ENCODE results near the gene MAML3. TPM values are rescaled to one million over a fixed set of nuclear protein-coding genes. Genes with fewer than 3 reads are reported as not detected.

MAML3 gene
- total RNA-seq, 6 donors from 2014 or later: 9.6 to 31.4 (median 14.5) TPM

DNA sequence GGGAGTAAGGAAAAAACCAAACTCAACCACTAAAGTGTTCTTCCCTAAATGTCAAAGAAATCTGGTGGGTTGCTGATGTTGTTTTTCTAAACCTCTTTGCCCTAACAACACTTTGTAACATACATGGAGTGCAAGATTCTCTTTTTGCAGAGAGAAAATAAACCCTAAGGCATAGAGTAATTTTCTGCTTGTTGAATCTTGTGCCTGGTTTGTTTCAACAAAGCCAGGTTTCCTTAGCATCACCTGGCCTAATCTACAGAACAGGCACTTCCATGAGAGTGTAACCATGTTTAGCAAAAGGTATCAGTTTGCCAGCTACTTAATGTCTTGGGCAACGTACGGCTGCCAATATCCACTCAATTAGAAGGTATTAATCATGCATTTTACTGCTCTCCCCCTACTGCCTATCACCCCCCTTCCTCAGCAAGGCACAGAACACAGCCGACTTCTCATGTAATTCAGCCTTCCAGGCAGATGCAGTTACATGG lies 219.2 kb downstream of the MAML3 start:
- DNase-seq: no peak
- WGBS, 2 donors: 68 to 81% methylated on average over 3 of the region's 3 CpGs
- no peak for TF ChIP-seq POLR2A (IDR thresholded peaks at IDR 0.05)
- TF ChIP-seq, protein P1, sequence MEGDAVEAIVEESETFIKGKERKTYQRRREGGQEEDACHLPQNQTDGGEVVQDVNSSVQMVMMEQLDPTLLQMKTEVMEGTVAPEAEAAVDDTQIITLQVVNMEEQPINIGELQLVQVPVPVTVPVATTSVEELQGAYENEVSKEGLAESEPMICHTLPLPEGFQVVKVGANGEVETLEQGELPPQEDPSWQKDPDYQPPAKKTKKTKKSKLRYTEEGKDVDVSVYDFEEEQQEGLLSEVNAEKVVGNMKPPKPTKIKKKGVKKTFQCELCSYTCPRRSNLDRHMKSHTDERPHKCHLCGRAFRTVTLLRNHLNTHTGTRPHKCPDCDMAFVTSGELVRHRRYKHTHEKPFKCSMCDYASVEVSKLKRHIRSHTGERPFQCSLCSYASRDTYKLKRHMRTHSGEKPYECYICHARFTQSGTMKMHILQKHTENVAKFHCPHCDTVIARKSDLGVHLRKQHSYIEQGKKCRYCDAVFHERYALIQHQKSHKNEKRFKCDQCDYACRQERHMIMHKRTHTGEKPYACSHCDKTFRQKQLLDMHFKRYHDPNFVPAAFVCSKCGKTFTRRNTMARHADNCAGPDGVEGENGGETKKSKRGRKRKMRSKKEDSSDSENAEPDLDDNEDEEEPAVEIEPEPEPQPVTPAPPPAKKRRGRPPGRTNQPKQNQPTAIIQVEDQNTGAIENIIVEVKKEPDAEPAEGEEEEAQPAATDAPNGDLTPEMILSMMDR (IDR thresholded peaks at IDR 0.05): no peak
- TF ChIP-seq POLR2AphosphoS5 (IDR thresholded peaks at IDR 0.05): no peak

DNA sequence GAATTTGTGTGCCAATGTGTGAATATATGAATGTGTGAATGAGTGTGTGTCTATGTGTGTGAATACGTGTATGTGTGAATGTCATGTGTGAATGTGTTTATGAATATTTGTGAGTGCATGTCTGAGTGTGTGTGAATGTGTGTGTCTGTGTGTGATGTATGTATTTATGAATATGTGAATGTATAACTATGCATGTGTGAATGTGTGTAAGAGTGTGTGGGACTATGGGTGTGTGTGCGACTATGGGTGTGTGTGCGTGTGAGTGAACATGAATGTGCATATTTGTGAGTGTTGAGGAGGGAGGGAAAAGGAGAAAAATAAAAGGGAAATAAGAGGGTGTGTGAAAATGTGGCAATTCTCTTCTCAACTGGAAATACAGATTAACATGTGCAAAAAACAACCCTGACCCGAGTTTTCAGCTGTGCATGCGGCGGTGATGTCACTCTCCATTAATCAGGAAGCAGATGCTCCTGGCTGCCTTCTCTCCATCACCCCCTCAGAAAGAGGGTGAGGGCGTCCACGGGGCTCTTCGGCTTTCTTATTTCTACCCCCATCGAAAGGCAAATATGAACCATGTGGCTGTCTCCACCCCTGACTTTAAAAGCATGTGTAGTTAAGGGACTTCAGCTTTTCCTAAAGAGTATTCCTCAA lies 219.8 kb downstream of the MAML3 start:
- H3K9me3 ChIP-seq: no peaks in the 10 kb centered on the region
- H3K4me1 ChIP-seq: peaks cover 0 to 6% (median 0%) of the 10 kb centered on the region in 4 donors
- no peak overlapping the region for H3K27ac ChIP-seq
- WGBS, 2 donors: 70 to 73% methylated on average over 10 of the region's 10 CpGs
- TF ChIP-seq EP300 (IDR thresholded peaks at IDR 0.05) (no peak), POLR2AphosphoS5 (IDR thresholded peaks at IDR 0.05) (no peak), POLR2A (IDR thresholded peaks at IDR 0.05) (no peak)
- TF ChIP-seq, protein P1 (IDR thresholded peaks at IDR 0.05): no peak
- H3K36me3 ChIP-seq: no peaks in the 10 kb centered on the region
- no peak overlapping the region for H3K4me3 ChIP-seq
- no peaks in the 10 kb centered on the region for H3K27me3 ChIP-seq
- ATAC-seq (ENCODE audit: low FRiP score in 2 of 2) (peak in 1 of 2 donors; percentile 44), DNase-seq (no peak)

More for the DNA sequence above, 219.2 kb downstream of the MAML3 start:
- Histone ChIP-seq H3K4me1 (peaks cover 0 to 6% (median 0%) of the 10 kb centered on the region in 4 donors), H3K9me3 (no peaks in the 10 kb centered on the region), H3K36me3 (no peaks in the 10 kb centered on the region), H3K27ac (no peak overlapping the region), H3K4me3 (no peak overlapping the region), H3K27me3 (no peaks in the 10 kb centered on the region)
- no peak for ATAC-seq (ENCODE audit: low FRiP score in 2 of 2)

DNA sequence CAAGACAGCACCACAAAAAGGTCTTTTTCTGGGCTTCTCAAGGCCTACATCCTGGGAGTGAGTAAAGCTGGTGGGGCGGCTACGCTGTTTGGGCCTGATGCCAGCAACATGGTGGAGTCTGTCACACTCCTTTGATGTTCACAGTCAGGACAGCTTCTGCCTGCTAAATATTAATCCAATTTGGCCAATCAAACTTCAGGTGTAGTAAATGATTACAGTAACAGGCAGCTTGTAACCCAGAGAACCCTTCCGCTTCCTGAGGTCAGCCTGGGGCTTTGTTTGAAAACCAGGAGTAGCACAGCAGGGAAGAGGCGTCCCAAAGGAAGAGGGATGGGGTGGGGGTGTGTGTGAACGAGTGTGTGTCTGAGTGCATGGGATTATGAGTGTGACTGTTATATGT lies 220.4 kb downstream of the MAML3 start:
- ATAC-seq (ENCODE audit: low FRiP score in 2 of 2) (no peak), DNase-seq (no peak)
- Histone ChIP-seq H3K4me3 (no peak overlapping the region), H3K9me3 (no peaks in the 10 kb centered on the region), H3K36me3 (no peaks in the 10 kb centered on the region), H3K27me3 (no peaks in the 10 kb centered on the region), H3K27ac (no peak overlapping the region), H3K4me1 (peaks cover 0 to 6% (median 0%) of the 10 kb centered on the region in 4 donors)
- TF ChIP-seq, protein P1 (IDR thresholded peaks at IDR 0.05): no peak
- no peak for TF ChIP-seq POLR2A (IDR thresholded peaks at IDR 0.05)
- TF ChIP-seq EP300 (IDR thresholded peaks at IDR 0.05): no peak
- TF ChIP-seq POLR2AphosphoS5 (IDR thresholded peaks at IDR 0.05): no peak
- WGBS, 2 donors: 75 to 88% methylated on average over 5 of the region's 5 CpGs

DNA sequence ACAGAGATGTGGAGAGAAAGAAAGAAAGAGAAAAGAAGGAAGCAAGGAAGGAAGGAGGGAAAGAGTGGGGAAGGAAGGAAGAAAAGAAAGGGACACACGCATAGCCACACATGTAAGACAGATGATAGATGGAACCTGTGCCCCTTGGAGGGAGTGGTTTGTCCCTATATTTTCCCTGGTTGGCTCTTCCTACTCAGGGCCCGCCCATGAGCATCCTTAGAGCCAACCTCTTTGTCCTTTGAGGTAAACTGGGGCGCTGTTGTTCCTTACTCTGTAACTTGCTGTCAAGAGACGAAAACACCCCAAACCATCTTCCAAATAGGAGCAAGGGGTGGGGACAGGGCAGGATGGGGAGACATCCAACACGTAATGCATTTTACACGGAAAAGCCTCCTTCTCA lies 220.9 kb downstream of the MAML3 start:
- Histone ChIP-seq H3K27ac (no peak overlapping the region), H3K9me3 (no peaks in the 10 kb centered on the region), H3K36me3 (no peaks in the 10 kb centered on the region), H3K4me1 (peaks cover 0 to 6% (median 0%) of the 10 kb centered on the region in 4 donors), H3K27me3 (no peaks in the 10 kb centered on the region), H3K4me3 (no peak overlapping the region)
- 95 to 96% methylated on average over 6 of the region's 6 CpGs for WGBS, 2 donors
- TF ChIP-seq, protein P1 (IDR thresholded peaks at IDR 0.05): no peak
- TF ChIP-seq POLR2A (IDR thresholded peaks at IDR 0.05): no peak
- no peak for TF ChIP-seq EP300 (IDR thresholded peaks at IDR 0.05)
- TF ChIP-seq POLR2AphosphoS5 (IDR thresholded peaks at IDR 0.05): no peak
- ATAC-seq (ENCODE audit: low FRiP score in 2 of 2) (no peak), DNase-seq (no peak)

DNA sequence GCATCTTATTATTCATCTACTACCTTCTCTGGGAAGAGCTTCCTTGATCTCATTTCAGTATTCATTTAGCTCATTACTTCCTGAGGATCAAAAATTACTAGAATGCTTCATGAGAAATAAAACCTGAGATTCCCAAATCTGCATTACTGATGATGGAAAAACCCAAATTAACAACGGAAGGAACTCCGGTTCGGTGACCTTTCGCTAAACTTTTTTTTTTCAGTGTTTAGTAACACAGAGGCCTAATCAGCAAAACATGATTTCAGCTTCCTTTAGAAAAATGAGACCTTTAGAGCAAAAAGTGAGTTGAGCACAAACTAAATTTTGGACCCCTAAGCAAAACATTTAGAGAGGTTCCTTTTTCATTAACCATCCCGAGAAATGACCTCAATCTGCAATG lies 229.2 kb downstream of the MAML3 start:
- 83 to 87% methylated on average over 5 of the region's 5 CpGs for WGBS, 2 donors
- Histone ChIP-seq H3K4me1 (peaks cover 29 to 33% (median 30%) of the 10 kb centered on the region in 4 donors), H3K27ac (no peak overlapping the region), H3K9me3 (no peaks in the 10 kb centered on the region), H3K36me3 (no peaks in the 10 kb centered on the region), H3K27me3 (no peaks in the 10 kb centered on the region), H3K4me3 (no peak overlapping the region)
- ATAC-seq (ENCODE audit: low FRiP score in 2 of 2) (no peak), DNase-seq (no peak)
- no peak for TF ChIP-seq POLR2A (IDR thresholded peaks at IDR 0.05)
- no peak for TF ChIP-seq EP300 (IDR thresholded peaks at IDR 0.05)
- no peak for TF ChIP-seq POLR2AphosphoS5 (IDR thresholded peaks at IDR 0.05)
- TF ChIP-seq, protein P1 (IDR thresholded peaks at IDR 0.05): no peak

Data from upper lobe of left lung (tissue), 6 donors.